ENCODE measurements around the gene G0S2.

The G0S2 gene

DNA sequence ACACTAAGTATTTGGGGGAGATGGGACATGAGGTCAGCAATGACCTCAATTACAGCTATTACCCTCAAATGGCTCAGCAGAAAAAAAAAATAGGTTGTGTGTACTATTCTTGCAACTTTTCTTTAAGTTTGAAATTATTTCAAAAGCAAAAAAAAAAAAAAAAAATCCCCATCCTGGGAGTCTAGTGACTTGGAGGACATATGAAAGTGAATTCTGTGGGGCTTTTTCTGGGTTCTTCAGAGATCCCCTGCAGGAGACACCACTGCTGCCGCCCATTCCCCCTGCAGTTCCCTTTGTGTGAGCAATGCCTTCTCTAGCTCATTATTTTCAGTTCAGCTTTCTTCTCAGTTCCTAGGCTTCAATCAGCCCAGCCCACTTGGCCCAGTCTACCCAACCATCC is 46.1 kb downstream of the G0S2 start:
- no peak for FAIRE-seq

DNA sequence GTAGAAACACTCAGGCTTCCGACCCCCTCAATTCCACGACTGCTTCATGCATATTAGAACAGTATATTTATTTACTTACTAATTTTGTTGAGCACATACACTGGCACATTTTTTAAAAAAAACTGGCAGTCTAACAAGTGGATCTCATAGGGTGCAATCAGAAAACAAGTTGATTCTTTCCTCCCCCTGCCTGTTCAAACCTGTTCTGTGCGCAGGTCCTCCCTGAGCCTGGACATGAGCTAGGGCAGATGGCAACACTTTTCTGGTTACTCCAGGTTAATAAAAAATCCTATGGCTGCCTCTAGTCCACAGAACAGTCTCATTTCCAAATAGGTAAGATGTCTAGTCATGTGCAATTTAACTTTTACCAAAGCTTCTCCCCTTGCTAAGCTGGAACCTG is 48.1 kb downstream of the G0S2 start:
- FAIRE-seq = no peak

- FAIRE-seq = no peak
Observed at GRCh38 chr1:209723756-209724693, 48.8 kb downstream of the G0S2 start.

Measured in TTC549 (cell line).